GM23338 (cell line): ENCODE data around the gene SERPINA9. TPM values are rescaled to one million over a fixed set of nuclear protein-coding genes. Genes with fewer than 3 reads are reported as not detected.
"Not testable (repeated sequence)": the region's sequence is repeated elsewhere in the genome, so short reads cannot be mapped to it uniquely, and the experiment has no call there.

Experiments
- ATAC-seq: fragments of 200-7000 bp; cut with Tn5 transposase; 3 replicates; pipeline ENCODE4 v1.9.1; 2020
- DNase-seq: peaks from one replicate; pipeline ENCODE4 v3.0.0-alpha.2; 2015; ENCODE audit warnings: low spot score
- H2AFZ ChIP-seq: fragments of 200-600 bp; sonication (generic); 2 replicates; pipeline ENCODE4 v1.8.0; 2016; ENCODE audit warnings: antibody characterized with exemption, mild to moderate bottlenecking, moderate library complexity
- H3F3A ChIP-seq: fragments of 200-600 bp; sonication (generic); replicated peaks from 2 replicates; pipeline ENCODE4 v1.8.0; 2017; ENCODE audit warnings: antibody characterized with exemption, mixed run types, low read depth
- H3K27ac ChIP-seq: fragments of 200-600 bp; sonication (generic); 2 replicates; pipeline ENCODE4 v1.6.1; 2016; ENCODE audit warnings: low read depth
- H3K27me3 ChIP-seq: fragments of 200-600 bp; sonication (generic); 2 replicates; pipeline ENCODE4 v1.8.0; 2016; ENCODE audit warnings: mild to moderate bottlenecking, mixed run types, moderate library complexity; ENCODE audit not compliant: insufficient read depth
- H3K36me3 ChIP-seq: fragments of 200-600 bp; sonication (generic); 2 replicates; pipeline ENCODE4 v1.8.0; 2016; ENCODE audit warnings: mild to moderate bottlenecking; ENCODE audit not compliant: insufficient read depth
- H3K4me1 ChIP-seq: fragments of 200-600 bp; sonication (generic); 2 replicates; pipeline ENCODE4 v1.8.0; 2016; ENCODE audit warnings: mild to moderate bottlenecking, moderate library complexity; ENCODE audit not compliant: insufficient read depth
- H3K4me2 ChIP-seq: fragments of 200-600 bp; sonication (generic); 2 replicates; pipeline ENCODE4 v1.7.1; 2017; ENCODE audit warnings: mixed run types
- H3K4me3 ChIP-seq: fragments of 200-600 bp; sonication (generic); 2 replicates; pipeline ENCODE4 v1.6.1; 2016; ENCODE audit warnings: mixed run types
- H3K79me2 ChIP-seq: fragments of 200-600 bp; sonication (generic); replicated peaks from 2 replicates; pipeline ENCODE4 v1.8.0; 2017; ENCODE audit warnings: mild to moderate bottlenecking; ENCODE audit not compliant: insufficient read depth
- H3K9me2 ChIP-seq: fragments of 200-600 bp; sonication (generic); 2 replicates; pipeline ENCODE4 v1.8.0; 2017; ENCODE audit not compliant: insufficient read depth
- H4K20me1 ChIP-seq: fragments of 200-600 bp; sonication (generic); replicated peaks from 2 replicates; pipeline ENCODE4 v1.8.0; 2017; ENCODE audit warnings: mild to moderate bottlenecking; ENCODE audit not compliant: insufficient read depth
- H3K27ac Mint-ChIP-seq: 2 replicates; pipeline ENCODE4 v1.8.0; 2020; ENCODE audit warnings: inconsistent platforms, mild to moderate bottlenecking, moderate library complexity, mixed read lengths
- H3K27me3 Mint-ChIP-seq: 3 replicates; pipeline ENCODE4 v1.8.0; 2022; ENCODE audit warnings: low read depth, mild to moderate bottlenecking, moderate library complexity, mixed read lengths, inconsistent platforms; ENCODE audit not compliant: insufficient read depth, poor library complexity
- H3K36me3 Mint-ChIP-seq: 3 replicates; pipeline ENCODE4 v1.8.0; 2021; ENCODE audit warnings: low read depth, mild to moderate bottlenecking, inconsistent platforms, moderate library complexity, mixed read lengths
- H3K4me1 Mint-ChIP-seq: 3 replicates; pipeline ENCODE4 v1.8.0; 2020; ENCODE audit warnings: mild to moderate bottlenecking, inconsistent platforms, mixed read lengths
- H3K4me3 Mint-ChIP-seq: 3 replicates; pipeline ENCODE4 v1.8.0; 2021; ENCODE audit warnings: moderate library complexity, mild to moderate bottlenecking, inconsistent platforms, mixed read lengths
- H3K9me3 Mint-ChIP-seq: 3 replicates; pipeline ENCODE4 v1.8.0; 2020; ENCODE audit warnings: moderate library complexity, mild to moderate bottlenecking, inconsistent platforms, mixed read lengths
- CREB1 ChIP-seq: fragments of 250-450 bp; sonication (Bioruptor Pico); IDR thresholded peaks from 2 replicates; pipeline ENCODE4 v1.5.0; 2020; ENCODE audit warnings: low read depth, mild to moderate bottlenecking, moderate library complexity
- CTCF ChIP-seq, 2 experiments: fragments of 200-600 bp in 1 of 2; sonication (generic) in 1 of 2; conservative IDR thresholded peaks; 2 replicates each; pipeline versions ENCODE4 v1.5.1 to v1.6.1; 2016 to 2017; ENCODE audit warnings: antibody characterized with exemption in 2 of 2, low read depth in 2 of 2, mild to moderate bottlenecking in 2 of 2, moderate library complexity in 1 of 2
- ETS1 ChIP-seq: IDR thresholded peaks from 2 replicates; pipeline ENCODE4 v1.6.1; 2016; ENCODE audit warnings: antibody characterized with exemption
- EZH2 ChIP-seq: fragments of 200-600 bp; sonication (generic); IDR thresholded peaks from one replicate; pipeline ENCODE4 v1.8.0; 2017; ENCODE audit warnings: antibody characterized with exemption, mild to moderate bottlenecking, low read depth; ENCODE audit not compliant: unreplicated experiment
- EZH2phosphoT487 ChIP-seq: fragments of 200-600 bp; sonication (generic); IDR thresholded peaks from one replicate; pipeline ENCODE4 v1.8.1; 2018; ENCODE audit warnings: antibody characterized with exemption; ENCODE audit not compliant: unreplicated experiment
- NANOG ChIP-seq: IDR thresholded peaks from 2 replicates; pipeline ENCODE4 v1.6.1; 2016; ENCODE audit warnings: antibody characterized with exemption, borderline replicate concordance
- POLR2AphosphoS5 ChIP-seq: IDR thresholded peaks from 2 replicates; pipeline ENCODE4 v1.6.1; 2016; ENCODE audit warnings: antibody characterized with exemption, low read depth
- STAT1 ChIP-seq: IDR thresholded peaks from one replicate; pipeline ENCODE4 v1.6.1; 2016; ENCODE audit warnings: antibody characterized with exemption; ENCODE audit not compliant: unreplicated experiment
- ZNF114 ChIP-seq: fragments of 250-450 bp; sonication (Bioruptor Pico); IDR thresholded peaks from 2 replicates; pipeline ENCODE4 v1.5.0; 2020; ENCODE audit warnings: mild to moderate bottlenecking, moderate library complexity
- ZNF331 ChIP-seq: fragments of 250-450 bp; sonication (Bioruptor Pico); IDR thresholded peaks from 2 replicates; pipeline ENCODE4 v1.5.0; 2020; ENCODE audit warnings: low read depth, mild to moderate bottlenecking, moderate library complexity
- ZNF462 ChIP-seq: fragments of 250-450 bp; sonication (Bioruptor Pico); IDR thresholded peaks from 2 replicates; pipeline ENCODE4 v1.5.0; 2020; ENCODE audit warnings: mild to moderate bottlenecking, moderate library complexity
- polyA plus RNA-seq: library from polyadenylated mRNA; unstranded; fragments of >200 nt; fragmentation: Nextera tagmentation; extraction: Ambion mirVana; gene quantifications from 2 replicates; pipeline ENCODE4 v1.2.1, GENCODE V29; 2016
- total RNA-seq: library from RNA; depleted of rRNA; stranded (reverse); fragments of >200 nt; shearing (Covaris generic); gene quantifications from 2 replicates; pipeline ENCODE4 v1.2.3, GENCODE V29; 2014

Gene SERPINA9
- total and polyA plus RNA-seq, 2 experiments from 2014 or later, result not detected

GRCh38 chr14:94483071-94483451 lies 7.1 kb upstream of the SERPINA9 start:
- Histone ChIP-seq H2AFZ (no peak overlapping the region), H3K27me3 (no peaks in the 10 kb centered on the region), H3K79me2 (no peaks in the 10 kb centered on the region), H4K20me1 (no peaks in the 10 kb centered on the region), H3K27ac (no peak overlapping the region), H3K36me3 (no peaks in the 10 kb centered on the region), H3K4me1 (0 out of 2 replicates have a peak, but pooled peaks cover 6% of the 10 kb centered on the region), H3K9me2 (peaks cover 5% of the 10 kb centered on the region; the same call in 1 of the 2 replicates), H3K4me3 (no peak overlapping the region), H3F3A (no peaks in the 10 kb centered on the region), H3K4me2 (no peak overlapping the region)
- Mint-ChIP-seq H3K36me3 (peaks cover 10% of the 10 kb centered on the region; the same call in 2 of the 3 replicates), H3K9me3 (peaks cover 20% of the 10 kb centered on the region), H3K27me3 (peaks cover 31% of the 10 kb centered on the region), H3K4me3 (no peak overlapping the region), H3K4me1 (peaks cover 16% of the 10 kb centered on the region), H3K27ac (no peak overlapping the region)
- TF ChIP-seq EZH2, result no peak
- TF ChIP-seq CREB1 (CRISPR knock-in tag), result no peak
- no peak for TF ChIP-seq EZH2phosphoT487
- TF ChIP-seq ETS1, result no peak
- TF ChIP-seq POLR2AphosphoS5, result no peak
- no peak for TF ChIP-seq NANOG
- no peak for TF ChIP-seq ZNF462
- no peak for TF ChIP-seq ZNF114
- no peak for TF ChIP-seq STAT1
- TF ChIP-seq CTCF (conservative IDR thresholded peaks at IDR 0.05; ENCODE audit: low read depth in 2 of 2), result no peak
- no peak for TF ChIP-seq ZNF331 (CRISPR knock-in tag)
- ATAC-seq (no peak), DNase-seq (no peak)

GRCh38 chr14:94482132-94483070 lies 6.4 kb upstream of the SERPINA9 start:
- not testable (repeated sequence) for H3K27me3 ChIP-seq, DNase-seq, H3K4me3 ChIP-seq, H3K4me1 ChIP-seq, H4K20me1 ChIP-seq, H3K4me3 Mint-ChIP-seq, H3F3A ChIP-seq, H3K27ac ChIP-seq, ATAC-seq, H2AFZ ChIP-seq, H3K79me2 ChIP-seq, H3K27ac Mint-ChIP-seq, H3K9me2 ChIP-seq, H3K4me2 ChIP-seq, H3K36me3 ChIP-seq
- peaks cover 16% of the 10 kb centered on the region for H3K4me1 Mint-ChIP-seq
- peaks cover 29% of the 10 kb centered on the region for H3K27me3 Mint-ChIP-seq
- peaks cover 15% of the 10 kb centered on the region; the same call in 2 of the 3 replicates for H3K36me3 Mint-ChIP-seq
- peaks cover 27% of the 10 kb centered on the region for H3K9me3 Mint-ChIP-seq
